Hepatocyte (in vitro differentiated cells): Measurements from ENCODE around the gene PSMD11. TPM values are rescaled to one million over a fixed set of nuclear protein-coding genes. Genes with fewer than 3 reads are reported as not detected.

Experiments used
- DNase-seq: peaks from one replicate; pipeline ENCODE4 v3.0.0-alpha.2; 2016; ENCODE audit warnings: low spot score
- H2AFZ ChIP-seq: fragments of 200-600 bp; sonication (generic); 2 replicates; pipeline ENCODE4 v1.6.0; 2016; ENCODE audit warnings: antibody characterized with exemption, mild to moderate bottlenecking
- H3K27ac ChIP-seq: fragments of 200-600 bp; sonication (generic); 2 replicates; pipeline ENCODE4 v1.5.1; 2016; ENCODE audit warnings: mild to moderate bottlenecking
- H3K27me3 ChIP-seq: fragments of 200-600 bp; sonication (generic); 2 replicates; pipeline ENCODE4 v1.6.1; 2016
- H3K36me3 ChIP-seq: fragments of 200-600 bp; sonication (generic); replicated peaks from 2 replicates; pipeline ENCODE4 v1.5.1; 2016; ENCODE audit warnings: low read depth; ENCODE audit not compliant: insufficient read depth
- H3K4me1 ChIP-seq: fragments of 200-600 bp; sonication (generic); 2 replicates; pipeline ENCODE4 v1.5.1; 2016; ENCODE audit warnings: mild to moderate bottlenecking, moderate library complexity; ENCODE audit not compliant: insufficient read depth
- H3K4me2 ChIP-seq: fragments of 200-600 bp; sonication (generic); 2 replicates; pipeline ENCODE4 v1.6.0; 2016
- H3K4me3 ChIP-seq: fragments of 200-600 bp; sonication (generic); 2 replicates; pipeline ENCODE4 v1.5.1; 2016; ENCODE audit warnings: mild to moderate bottlenecking
- H3K79me2 ChIP-seq: fragments of 200-600 bp; sonication (generic); 2 replicates; pipeline ENCODE4 v1.6.0; 2017; ENCODE audit warnings: mild to moderate bottlenecking
- H3K9me2 ChIP-seq: fragments of 200-600 bp; sonication (generic); replicated peaks from 2 replicates; pipeline ENCODE4 v1.6.0; 2017; ENCODE audit warnings: mild to moderate bottlenecking; ENCODE audit not compliant: insufficient read depth
- H3K9me3 ChIP-seq: fragments of 200-600 bp; sonication (generic); 2 replicates; pipeline ENCODE4 v1.5.1; 2016; ENCODE audit warnings: low read depth, mild to moderate bottlenecking
- H4K20me1 ChIP-seq: fragments of 200-600 bp; sonication (generic); 2 replicates; pipeline ENCODE4 v1.6.0; 2016; ENCODE audit warnings: mild to moderate bottlenecking; ENCODE audit not compliant: insufficient read depth, poor library complexity, severe bottlenecking
- CTCF ChIP-seq: fragments of 200-600 bp; sonication (generic); IDR thresholded peaks from 2 replicates; pipeline ENCODE4 v1.5.1; 2016; ENCODE audit warnings: antibody characterized with exemption, mild to moderate bottlenecking; ENCODE audit not compliant: poor library complexity
- EZH2 ChIP-seq: fragments of 200-600 bp; sonication (generic); IDR thresholded peaks from 2 replicates; pipeline ENCODE4 v1.6.1; 2016; ENCODE audit warnings: antibody characterized with exemption, mild to moderate bottlenecking, borderline replicate concordance
- EZH2phosphoT487 ChIP-seq: fragments of 200-600 bp; sonication (generic); IDR thresholded peaks from one replicate; pipeline ENCODE4 v1.6.1; 2018; ENCODE audit warnings: antibody characterized with exemption, mild to moderate bottlenecking, low read depth, moderate library complexity; ENCODE audit not compliant: unreplicated experiment, severe bottlenecking
- WGBS: methylation state at CpG from one replicate; pipeline ENCODE4 v1.1.6; 2016; ENCODE audit warnings: low lambda C conversion rate; ENCODE audit errors: missing lambda C conversion rate; 5-methylcytosine and 5-hydroxymethylcytosine counted together
- polyA plus RNA-seq: library from polyadenylated mRNA; unstranded; fragments of >200 nt; fragmentation: Nextera tagmentation; extraction: Ambion mirVana; gene quantifications from 2 replicates; pipeline ENCODE4 v1.2.1, GENCODE V29; 2016
- total RNA-seq: library from RNA; depleted of rRNA; stranded (reverse); fragments of >200 nt; gene quantifications from 2 replicates; pipeline ENCODE4 v1.2.3, GENCODE V29; 2014

The PSMD11 gene
- total and polyA plus RNA-seq, 2 experiments from 2014 or later, result 62.0 to 141 TPM

GRCh38 chr17:32517982-32518381, 73.7 kb downstream of the PSMD11 start:
- Histone ChIP-seq H3K79me2 (no peaks in the 10 kb centered on the region), H3K4me3 (no peak overlapping the region), H3K9me2 (no peaks in the 10 kb centered on the region), H3K27ac (no peak overlapping the region), H3K4me2 (no peak overlapping the region), H3K4me1 (peaks cover 15% of the 10 kb centered on the region), H3K36me3 (no peaks in the 10 kb centered on the region), H3K9me3 (no peaks in the 10 kb centered on the region), H3K27me3 (no peaks in the 10 kb centered on the region), H2AFZ (no peak overlapping the region), H4K20me1 (no peaks in the 10 kb centered on the region)
- DNase-seq, result no peak
- over 99% methylated on average over 6 of the region's 7 CpGs for WGBS
- TF ChIP-seq CTCF (no peak), EZH2 (no peak), EZH2phosphoT487 (no peak)

- H3K27me3 ChIP-seq, result no peaks in the 10 kb centered on the region
- H3K4me2 ChIP-seq, result peak overlapping the region; percentile 93
- no peaks in the 10 kb centered on the region for H3K9me2 ChIP-seq
- H3K4me1 ChIP-seq, result peaks cover 15% of the 10 kb centered on the region
- no peaks in the 10 kb centered on the region for H3K9me3 ChIP-seq
- H3K4me3 ChIP-seq, result peak overlapping the region; percentile 39
- 35% methylated on average over 29 of the region's 31 CpGs for WGBS
- no peak for DNase-seq
- peak overlapping the region; percentile 78 for H2AFZ ChIP-seq
- TF ChIP-seq CTCF (no peak), EZH2 (no peak), EZH2phosphoT487 (no peak)
- H3K79me2 ChIP-seq, result no peaks in the 10 kb centered on the region
- H3K27ac ChIP-seq, result no peak overlapping the region
- H4K20me1 ChIP-seq, result no peaks in the 10 kb centered on the region
- no peaks in the 10 kb centered on the region for H3K36me3 ChIP-seq
These were observed 74.4 kb downstream of the PSMD11 start for GRCh38 chr17:32518646-32519227.

- Histone ChIP-seq H3K4me3 (peak overlapping the region; percentile 39), H3K4me1 (peaks cover 15% of the 10 kb centered on the region), H3K9me3 (no peaks in the 10 kb centered on the region), H2AFZ (peak overlapping the region; percentile 78), H4K20me1 (no peaks in the 10 kb centered on the region), H3K9me2 (no peaks in the 10 kb centered on the region), H3K79me2 (no peaks in the 10 kb centered on the region), H3K36me3 (no peaks in the 10 kb centered on the region), H3K27ac (peak overlapping the region; percentile 15), H3K27me3 (no peaks in the 10 kb centered on the region), H3K4me2 (peak overlapping the region; percentile 93)
- TF ChIP-seq EZH2 (no peak), EZH2phosphoT487 (no peak), CTCF (no peak)
- peak; percentile 81 for DNase-seq
- 10% methylated on average over 8 of the region's 61 CpGs for WGBS
These were observed 75.2 kb downstream of the PSMD11 start for GRCh38 chr17:32519228-32520103.
